ENCODE measurements around the gene GADD45G.

DNA sequence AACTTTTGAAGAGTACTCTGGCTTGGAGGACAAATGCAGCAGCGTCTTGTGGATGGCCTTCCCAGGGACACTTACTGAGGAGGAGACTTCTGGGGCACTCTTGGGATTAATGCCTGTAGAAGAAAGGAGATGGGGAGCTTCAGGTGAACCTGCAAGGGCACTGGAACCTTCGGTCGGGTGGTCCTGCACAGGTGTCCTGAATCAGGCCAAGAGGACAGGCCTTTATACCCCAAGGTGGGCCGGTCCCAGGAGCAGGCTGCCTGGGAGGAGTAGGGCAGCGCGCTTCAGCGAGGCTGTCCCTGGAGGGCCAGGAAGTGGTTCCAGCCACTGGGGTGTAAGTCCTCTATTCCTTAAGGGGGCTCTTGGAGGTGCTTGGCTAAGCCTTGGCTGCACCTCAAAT, 27.9 kb downstream of the GADD45G start:
- TF ChIP-seq, protein P1, sequence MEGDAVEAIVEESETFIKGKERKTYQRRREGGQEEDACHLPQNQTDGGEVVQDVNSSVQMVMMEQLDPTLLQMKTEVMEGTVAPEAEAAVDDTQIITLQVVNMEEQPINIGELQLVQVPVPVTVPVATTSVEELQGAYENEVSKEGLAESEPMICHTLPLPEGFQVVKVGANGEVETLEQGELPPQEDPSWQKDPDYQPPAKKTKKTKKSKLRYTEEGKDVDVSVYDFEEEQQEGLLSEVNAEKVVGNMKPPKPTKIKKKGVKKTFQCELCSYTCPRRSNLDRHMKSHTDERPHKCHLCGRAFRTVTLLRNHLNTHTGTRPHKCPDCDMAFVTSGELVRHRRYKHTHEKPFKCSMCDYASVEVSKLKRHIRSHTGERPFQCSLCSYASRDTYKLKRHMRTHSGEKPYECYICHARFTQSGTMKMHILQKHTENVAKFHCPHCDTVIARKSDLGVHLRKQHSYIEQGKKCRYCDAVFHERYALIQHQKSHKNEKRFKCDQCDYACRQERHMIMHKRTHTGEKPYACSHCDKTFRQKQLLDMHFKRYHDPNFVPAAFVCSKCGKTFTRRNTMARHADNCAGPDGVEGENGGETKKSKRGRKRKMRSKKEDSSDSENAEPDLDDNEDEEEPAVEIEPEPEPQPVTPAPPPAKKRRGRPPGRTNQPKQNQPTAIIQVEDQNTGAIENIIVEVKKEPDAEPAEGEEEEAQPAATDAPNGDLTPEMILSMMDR (IDR thresholded peaks at IDR 0.05) = no peak
- no peak for TF ChIP-seq POLR2A (IDR thresholded peaks at IDR 0.05)

Data from sigmoid colon (tissue), 3 donors.